GM12878 (cell line): ENCODE data around the gene PGAM4. TPM values are rescaled to one million over a fixed set of nuclear protein-coding genes. Genes with fewer than 3 reads are reported as not detected.

Experiments
- ATAC-seq: fragments of 200-7000 bp; cut with Tn5 transposase; 3 replicates; pipeline ENCODE4 v1.9.1; 2020; ENCODE audit warnings: mild to moderate bottlenecking, moderate library complexity
- BruUV-seq: library from RNA; stranded (reverse); fragments of 400-500 nt; replicated peaks from 2 replicates; lab custom pipeline; 2021; lab: Mats Ljungman, UMichigan
- CTCF ChIA-PET: fragments of 300-600 bp; sonication (Branson Sonifier 250); formaldehyde crosslinking; extraction: SDS; loops from one replicate; lab custom pipeline; 2021; ENCODE audit warnings: inconsistent platforms; lab: Yijun Ruan, JAX
- POLR2A ChIA-PET: fragments of 350-600 bp; formaldehyde crosslinking; extraction: SDS; loops from one replicate; lab custom pipeline; 2021; ENCODE audit warnings: inconsistent platforms; lab: Charles Lee
- RAD21 ChIA-PET: fragments of 300-600 bp; sonication (Branson Sonifier 250); formaldehyde crosslinking; loops from one replicate; lab custom pipeline; 2023; ENCODE audit warnings: antibody characterized with exemption; ENCODE audit not compliant: unreplicated experiment; lab: Charles Lee
- SMC1A ChIA-PET: fragments of 300-600 bp; sonication (Branson Sonifier 250); formaldehyde crosslinking; loops from one replicate; lab custom pipeline; 2023; ENCODE audit not compliant: unreplicated experiment, uncharacterized antibody; lab: Charles Lee
- DNase-seq: peaks from one replicate; pipeline ENCODE4 v3.0.0-alpha.2; 2011; ENCODE audit warnings: low read depth, low spot score
- FAIRE-seq: peaks from 3 replicates; lab custom pipeline; 2011; peaks lifted over from hg19 to GRCh38; lab: Jason Lieb, UNC
- H2AFZ ChIP-seq: 2 replicates; pipeline ENCODE4 v1.6.0; 2011; ENCODE audit warnings: low read depth, low read length, control low read depth; ENCODE audit not compliant: control insufficient read depth
- H3K27ac ChIP-seq: 2 replicates; pipeline ENCODE4 v1.5.1; 2011; ENCODE audit warnings: control low read depth; ENCODE audit not compliant: control insufficient read depth, insufficient read depth
- H3K27me3 ChIP-seq, 2 experiments: replicated peaks in 1 of 2; 2 replicates each; pipeline versions ENCODE4 v1.6.0 to v1.6.1; 2011; ENCODE audit warnings: low read length in 1 of 2; ENCODE audit not compliant: control insufficient read depth in 2 of 2, insufficient read depth in 2 of 2
- H3K36me3 ChIP-seq, 2 experiments: 2 replicates each; pipeline ENCODE4 v1.5.1; 2011; ENCODE audit warnings: low read length in 1 of 2; ENCODE audit not compliant: control insufficient read depth in 2 of 2, insufficient read depth in 2 of 2
- H3K4me1 ChIP-seq: 2 replicates; pipeline ENCODE4 v1.6.1; 2011; ENCODE audit warnings: mild to moderate bottlenecking, low read length, moderate library complexity, mixed read lengths; ENCODE audit not compliant: control insufficient read depth, insufficient read depth
- H3K4me2 ChIP-seq: 2 replicates; pipeline ENCODE4 v1.6.0; 2011; ENCODE audit warnings: control low read depth; ENCODE audit not compliant: control insufficient read depth, insufficient read depth
- H3K4me3 ChIP-seq: fragments of 200-600 bp; sonication (generic); 2 replicates; pipeline ENCODE4 v1.5.1; 2016
- H3K79me2 ChIP-seq: 2 replicates; pipeline ENCODE4 v1.6.0; 2011; ENCODE audit warnings: low read length; ENCODE audit not compliant: control insufficient read depth, insufficient read depth
- H3K9ac ChIP-seq: 2 replicates; pipeline ENCODE4 v1.8.0; 2011; ENCODE audit warnings: low read length, control low read depth, mixed read lengths; ENCODE audit not compliant: control insufficient read depth, insufficient read depth
- H3K9me3 ChIP-seq: replicated peaks from 3 replicates; pipeline ENCODE4 v1.5.1; 2011; ENCODE audit warnings: mild to moderate bottlenecking, low read length; ENCODE audit not compliant: control insufficient read depth, insufficient read depth
- H4K20me1 ChIP-seq: 2 replicates; pipeline ENCODE4 v1.6.0; 2011; ENCODE audit not compliant: control insufficient read depth, insufficient read depth
- BCLAF1 ChIP-seq: fragments of 450-650 bp; IDR thresholded peaks from 2 replicates; pipeline ENCODE4 v1.6.1; 2017; ENCODE audit warnings: antibody characterized with exemption, mild to moderate bottlenecking, moderate library complexity
- DPF2 ChIP-seq: fragments of 450-650 bp; IDR thresholded peaks from 2 replicates; pipeline ENCODE4 v1.6.1; 2017; ENCODE audit warnings: mild to moderate bottlenecking
- E2F4 ChIP-seq: IDR thresholded peaks from 2 replicates; pipeline ENCODE4 v1.6.1; 2012; ENCODE audit warnings: low read depth, low read length, improper control_type of control experiment
- ETV6 ChIP-seq, 2 experiments: fragments of 450-650 bp in 1 of 2; IDR thresholded peaks in 1 of 2; conservative IDR thresholded peaks in 1 of 2; 2 replicates each; pipeline ENCODE4 v1.6.1; 2014; ENCODE audit warnings: antibody characterized with exemption in 1 of 2, borderline replicate concordance in 1 of 2, low read depth in 1 of 2, mild to moderate bottlenecking in 1 of 2, moderate library complexity in 1 of 2
- GABPA ChIP-seq: IDR thresholded peaks from 2 replicates; pipeline ENCODE4 v1.6.1; 2014; ENCODE audit warnings: antibody characterized with exemption, low read depth, mild to moderate bottlenecking, inconsistent platforms
- MAX ChIP-seq: IDR thresholded peaks from 2 replicates; pipeline ENCODE4 v1.6.1; 2012; ENCODE audit warnings: low read depth, low read length, improper control_type of control experiment
- MTA2 ChIP-seq: fragments of 450-650 bp; IDR thresholded peaks from 2 replicates; pipeline ENCODE4 v1.6.1; 2016; ENCODE audit warnings: low read depth, mild to moderate bottlenecking, moderate library complexity
- MTA3 ChIP-seq: IDR thresholded peaks from 2 replicates; pipeline ENCODE4 v1.6.1; 2012; ENCODE audit warnings: low read length, inconsistent platforms, borderline replicate concordance
- NFXL1 ChIP-seq: fragments of 450-650 bp; IDR thresholded peaks from 2 replicates; pipeline ENCODE4 v1.6.1; 2017; ENCODE audit warnings: antibody characterized with exemption, mild to moderate bottlenecking, borderline replicate concordance
- RAD21 ChIP-seq: IDR thresholded peaks from 2 replicates; pipeline ENCODE4 v1.6.1; 2011; ENCODE audit warnings: mild to moderate bottlenecking, low read depth, low read length, moderate library complexity; ENCODE audit not compliant: insufficient read depth
- SKIL ChIP-seq: fragments of 450-650 bp; IDR thresholded peaks from 2 replicates; pipeline ENCODE4 v1.6.1; 2017; ENCODE audit warnings: mild to moderate bottlenecking, low read depth, inconsistent platforms; ENCODE audit not compliant: poor library complexity, severe bottlenecking
- SMAD1 ChIP-seq: fragments of 450-650 bp; IDR thresholded peaks from 2 replicates; pipeline ENCODE4 v1.6.1; 2018; ENCODE audit warnings: mild to moderate bottlenecking, low read depth; ENCODE audit not compliant: partially characterized antibody
- SPI1 ChIP-seq: IDR thresholded peaks from 2 replicates; pipeline ENCODE4 v1.6.1; 2011; ENCODE audit warnings: low read depth, mild to moderate bottlenecking, low read length, moderate library complexity, borderline replicate concordance; ENCODE audit not compliant: insufficient read depth
- ZNF217 ChIP-seq: fragments of 450-650 bp; IDR thresholded peaks from 2 replicates; pipeline ENCODE4 v1.6.1; 2017; ENCODE audit warnings: antibody characterized with exemption, mild to moderate bottlenecking
- WGBS: methylation state at CpG from one replicate; pipeline ENCODE4 v1.1.6; 2016; ENCODE audit warnings: low lambda C conversion rate; ENCODE audit not compliant: insufficient replicate concordance, insufficient coverage; ENCODE audit errors: missing lambda C conversion rate; 5-methylcytosine and 5-hydroxymethylcytosine counted together
- in situ Hi-C: fragments of 300-500 bp; cut with MboI; formaldehyde crosslinking; loops from 9 replicates; pipeline ENCODE4 v1.14.3; 2018; ENCODE audit warnings: mixed read lengths
- intact Hi-C: fragments of 100-400 bp; cut with micrococcal nuclease; formaldehyde crosslinking; loops from one replicate; pipeline ENCODE4 v1.14.2; 2022; ENCODE audit not compliant: unreplicated experiment
- polyA plus RNA-seq, 11 experiments: library from polyadenylated mRNA; depleted of rRNA in 4 of 11; unstranded in 6 of 11; stranded (reverse) in 5 of 11; fragments of >200 nt; fragmentation: Nextera tagmentation in 4 of 11; fragmentation: Illumina TruSeq in 1 of 11; extraction: Ambion mirVana in 4 of 11; extraction: Trizol in 1 of 11; gene quantifications; 1 replicate in 1 of 11; 2 replicates in 10 of 11; pipeline versions ENCODE4 v1.2.1 to v1.2.3, GENCODE V29; 2011 to 2016; ENCODE audit warnings: inconsistent platforms in 2 of 11, missing spikeins in 2 of 11, low read depth in 1 of 11
- total RNA-seq, 4 experiments: library from RNA; depleted of rRNA in 3 of 4; stranded (reverse); fragments of >200 nt in 3 of 4; fragmentation: Illumina TruSeq in 1 of 4; extraction: Trizol in 1 of 4; gene quantifications; 2 replicates each; pipeline versions ENCODE4 v1.2.1 to v1.2.3, GENCODE V29; 2013 to 2021

The PGAM4 gene
- total and polyA plus RNA-seq, 10 of the 15 experiments (the other 5 are each of a cell fraction or from before 2014, with no cell fraction given): 0.24 to 0.80 (median 0.36) TPM; not detected in 6

- intact Hi-C loops (no loop called here), in situ Hi-C loops (no loop called here)
- no peak overlapping the region for H3K9ac ChIP-seq
- H3K4me1 ChIP-seq: no peaks in the 10 kb centered on the region; the same call in 1 of the 2 replicates
- no peaks in the 10 kb centered on the region for H3K36me3 ChIP-seq
- BruUV-seq: no TSS peak
- no peaks in the 10 kb centered on the region for H3K9me3 ChIP-seq
- no peaks in the 10 kb centered on the region for H3K79me2 ChIP-seq
- no peak for DNase-seq
- ChIA-PET CTCF (no interaction called here), POLR2A (no interaction called here), SMC1A (no interaction called here), RAD21 (no interaction called here)
- H2AFZ ChIP-seq: no peak overlapping the region
- no peak overlapping the region for H3K4me2 ChIP-seq
- H3K27ac ChIP-seq: no peak overlapping the region
- H4K20me1 ChIP-seq: no peaks in the 10 kb centered on the region
- no peak for ATAC-seq
- 81% methylated on average over 4 of the region's 4 CpGs for WGBS
- no peak overlapping the region for H3K4me3 ChIP-seq
- no peaks in the 10 kb centered on the region for H3K27me3 ChIP-seq
- no peak for FAIRE-seq
- no peak for TF ChIP-seq NFXL1
- TF ChIP-seq SKIL: no peak
- no peak for TF ChIP-seq GABPA
- TF ChIP-seq BCLAF1: no peak
- no peak for TF ChIP-seq SPI1
- TF ChIP-seq E2F4: no peak
- no peak for TF ChIP-seq RAD21
- no peak for TF ChIP-seq ETV6 (conservative IDR thresholded peaks at IDR 0.05 in 1 of 2, IDR thresholded peaks at IDR 0.05 in 1 of 2; ENCODE audit: borderline replicate concordance in 1 of 2, low read depth in 1 of 2)
- no peak for TF ChIP-seq ZNF217
- TF ChIP-seq DPF2: no peak
- no peak for TF ChIP-seq MTA3
- no peak for TF ChIP-seq SMAD1
- no peak for TF ChIP-seq MTA2
- TF ChIP-seq MAX: no peak
Observed at GRCh38 chrX:77938083-77938680, 31.3 kb downstream of the PGAM4 start.
